K562 (cell line): Measurements from ENCODE around the gene OR10H3.

Source experiments
- MXI1 ChIP-seq: IDR thresholded peaks from 2 replicates; pipeline ENCODE4 v1.6.1; 2011; ENCODE audit warnings: low read depth, mild to moderate bottlenecking, improper control_type of control experiment, low read length
- RBM39 ChIP-seq: fragments of 200-400 bp; formaldehyde crosslinking; optimal IDR thresholded peaks from 2 replicates; pipeline ENCODE3; 2018; ENCODE audit warnings: low read depth, low read length
- ZNF695 ChIP-seq: fragments of 450-650 bp; formaldehyde crosslinking; IDR thresholded peaks from 2 replicates; pipeline ENCODE4 v1.4.0; 2020; ENCODE audit warnings: mild to moderate bottlenecking, moderate library complexity
- TF ChIP-seq, protein P1 (sequence below), 2 experiments: fragments of 450-650 bp in 1 of 2; sonication (generic) in 1 of 2; formaldehyde crosslinking in 1 of 2; IDR thresholded peaks; 2 replicates each; pipeline versions ENCODE4 v1.7.1 to v1.9.0; 2016 to 2022; ENCODE audit warnings: inconsistent platforms in 1 of 2, mild to moderate bottlenecking in 1 of 2, missing genetic modification reagents in 1 of 2
- TF ChIP-seq, protein P2 (sequence below), 3 experiments: IDR thresholded peaks in 2 of 3; conservative IDR thresholded peaks in 1 of 3; 2 replicates each; pipeline ENCODE4 v1.5.1; 2011 to 2012; ENCODE audit warnings: low read length in 3 of 3, mild to moderate bottlenecking in 3 of 3, control low read depth in 2 of 3, improper control_type of control experiment in 1 of 3, inconsistent platforms in 1 of 3, low read depth in 1 of 3, mixed read lengths in 1 of 3, moderate library complexity in 1 of 3; ENCODE audit not compliant: insufficient read depth in 2 of 3

DNA sequence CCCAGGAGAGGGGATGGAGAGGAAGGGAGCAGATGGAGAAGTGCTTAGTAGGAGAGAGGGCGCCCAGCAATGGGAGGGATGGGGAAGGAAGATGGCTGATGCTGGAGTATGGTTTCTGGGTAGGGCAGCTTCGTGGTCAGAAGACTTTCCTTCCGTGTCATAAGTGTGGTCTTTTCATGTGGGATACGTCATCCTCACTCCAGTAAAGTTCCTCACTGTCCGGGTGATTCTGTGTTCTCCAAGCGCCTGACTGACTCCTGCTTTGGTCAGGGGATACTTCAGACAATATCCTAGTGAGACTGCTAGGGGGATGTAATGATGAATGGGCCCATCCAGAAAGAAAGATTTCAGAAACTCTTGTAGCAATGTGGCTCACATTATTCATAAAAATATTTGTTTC is 3.9 kb upstream of the OR10H3 start:
- no peak for TF ChIP-seq ZNF695 (CRISPR knock-in tag)
- no peak for TF ChIP-seq MXI1
- TF ChIP-seq, protein P1, sequence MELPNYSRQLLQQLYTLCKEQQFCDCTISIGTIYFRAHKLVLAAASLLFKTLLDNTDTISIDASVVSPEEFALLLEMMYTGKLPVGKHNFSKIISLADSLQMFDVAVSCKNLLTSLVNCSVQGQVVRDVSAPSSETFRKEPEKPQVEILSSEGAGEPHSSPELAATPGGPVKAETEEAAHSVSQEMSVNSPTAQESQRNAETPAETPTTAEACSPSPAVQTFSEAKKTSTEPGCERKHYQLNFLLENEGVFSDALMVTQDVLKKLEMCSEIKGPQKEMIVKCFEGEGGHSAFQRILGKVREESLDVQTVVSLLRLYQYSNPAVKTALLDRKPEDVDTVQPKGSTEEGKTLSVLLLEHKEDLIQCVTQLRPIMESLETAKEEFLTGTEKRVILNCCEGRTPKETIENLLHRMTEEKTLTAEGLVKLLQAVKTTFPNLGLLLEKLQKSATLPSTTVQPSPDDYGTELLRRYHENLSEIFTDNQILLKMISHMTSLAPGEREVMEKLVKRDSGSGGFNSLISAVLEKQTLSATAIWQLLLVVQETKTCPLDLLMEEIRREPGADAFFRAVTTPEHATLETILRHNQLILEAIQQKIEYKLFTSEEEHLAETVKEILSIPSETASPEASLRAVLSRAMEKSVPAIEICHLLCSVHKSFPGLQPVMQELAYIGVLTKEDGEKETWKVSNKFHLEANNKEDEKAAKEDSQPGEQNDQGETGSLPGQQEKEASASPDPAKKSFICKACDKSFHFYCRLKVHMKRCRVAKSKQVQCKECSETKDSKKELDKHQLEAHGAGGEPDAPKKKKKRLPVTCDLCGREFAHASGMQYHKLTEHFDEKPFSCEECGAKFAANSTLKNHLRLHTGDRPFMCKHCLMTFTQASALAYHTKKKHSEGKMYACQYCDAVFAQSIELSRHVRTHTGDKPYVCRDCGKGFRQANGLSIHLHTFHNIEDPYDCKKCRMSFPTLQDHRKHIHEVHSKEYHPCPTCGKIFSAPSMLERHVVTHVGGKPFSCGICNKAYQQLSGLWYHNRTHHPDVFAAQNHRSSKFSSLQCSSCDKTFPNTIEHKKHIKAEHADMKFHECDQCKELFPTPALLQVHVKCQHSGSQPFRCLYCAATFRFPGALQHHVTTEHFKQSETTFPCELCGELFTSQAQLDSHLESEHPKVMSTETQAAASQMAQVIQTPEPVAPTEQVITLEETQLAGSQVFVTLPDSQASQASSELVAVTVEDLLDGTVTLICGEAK (IDR thresholded peaks at IDR 0.05) = no peak
- TF ChIP-seq, protein P1 (CRISPR knock-in tag; IDR thresholded peaks at IDR 0.05) = no peak
- TF ChIP-seq, protein P2, sequence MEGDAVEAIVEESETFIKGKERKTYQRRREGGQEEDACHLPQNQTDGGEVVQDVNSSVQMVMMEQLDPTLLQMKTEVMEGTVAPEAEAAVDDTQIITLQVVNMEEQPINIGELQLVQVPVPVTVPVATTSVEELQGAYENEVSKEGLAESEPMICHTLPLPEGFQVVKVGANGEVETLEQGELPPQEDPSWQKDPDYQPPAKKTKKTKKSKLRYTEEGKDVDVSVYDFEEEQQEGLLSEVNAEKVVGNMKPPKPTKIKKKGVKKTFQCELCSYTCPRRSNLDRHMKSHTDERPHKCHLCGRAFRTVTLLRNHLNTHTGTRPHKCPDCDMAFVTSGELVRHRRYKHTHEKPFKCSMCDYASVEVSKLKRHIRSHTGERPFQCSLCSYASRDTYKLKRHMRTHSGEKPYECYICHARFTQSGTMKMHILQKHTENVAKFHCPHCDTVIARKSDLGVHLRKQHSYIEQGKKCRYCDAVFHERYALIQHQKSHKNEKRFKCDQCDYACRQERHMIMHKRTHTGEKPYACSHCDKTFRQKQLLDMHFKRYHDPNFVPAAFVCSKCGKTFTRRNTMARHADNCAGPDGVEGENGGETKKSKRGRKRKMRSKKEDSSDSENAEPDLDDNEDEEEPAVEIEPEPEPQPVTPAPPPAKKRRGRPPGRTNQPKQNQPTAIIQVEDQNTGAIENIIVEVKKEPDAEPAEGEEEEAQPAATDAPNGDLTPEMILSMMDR (IDR thresholded peaks at IDR 0.05 in 2 of 3, conservative IDR thresholded peaks at IDR 0.05 in 1 of 3; ENCODE audit: insufficient read depth in 2 of 3, low read depth in 1 of 3, low read length in 3 of 3) = no peak
- TF ChIP-seq RBM39 = no peak
